ENCODE measurements around the gene SYNPR.

- no peak for TF ChIP-seq CTCF (IDR thresholded peaks at IDR 0.05; ENCODE audit: insufficient read depth, low read depth, low read length)
- no peak for TF ChIP-seq EZH2 (IDR thresholded peaks at IDR 0.05; ENCODE audit: insufficient read depth, low read length)
These were observed 241.3 kb downstream of the SYNPR start for GRCh38 chr3:63519426-63519825.
